Stimulated activated CD8-positive, alpha-beta memory T cell treated with anti-CD3 and anti-CD28 coated beads, Interleukin-12 subunit alpha, Interleukin-12 subunit beta, amount 100 ng/mL, for 4 hours (primary cell): ENCODE measurements around the gene IRS1.

ENCODE experiments used
- DNase-seq: peaks from one replicate; pipeline ENCODE4 v3.0.0-alpha.2; 2020; ENCODE audit warnings: low read depth

IRS1 gene

GRCh38 chr2:226825056-226825455, 25.4 kb upstream of the IRS1 start:
- DNase-seq: no peak

DNA sequence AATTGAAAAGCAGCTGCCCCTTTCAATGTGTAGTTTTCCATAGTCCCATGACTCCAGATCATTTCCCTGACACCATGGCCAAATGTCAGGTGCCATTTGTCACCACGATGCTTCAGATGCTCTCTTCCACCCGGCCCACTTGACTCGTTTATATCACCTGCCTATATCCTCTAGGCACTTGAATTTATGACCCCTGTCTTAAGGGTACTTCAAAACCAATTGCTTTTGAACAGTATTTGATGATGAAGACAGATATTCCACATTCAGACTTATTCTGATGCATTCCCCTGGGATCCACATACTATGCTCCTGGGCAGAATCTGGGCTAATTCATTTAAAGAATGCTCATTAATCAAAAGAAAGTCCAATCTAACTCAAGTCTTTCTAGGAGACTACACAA, 19.3 kb upstream of the IRS1 start:
- DNase-seq: no peak

DNA sequence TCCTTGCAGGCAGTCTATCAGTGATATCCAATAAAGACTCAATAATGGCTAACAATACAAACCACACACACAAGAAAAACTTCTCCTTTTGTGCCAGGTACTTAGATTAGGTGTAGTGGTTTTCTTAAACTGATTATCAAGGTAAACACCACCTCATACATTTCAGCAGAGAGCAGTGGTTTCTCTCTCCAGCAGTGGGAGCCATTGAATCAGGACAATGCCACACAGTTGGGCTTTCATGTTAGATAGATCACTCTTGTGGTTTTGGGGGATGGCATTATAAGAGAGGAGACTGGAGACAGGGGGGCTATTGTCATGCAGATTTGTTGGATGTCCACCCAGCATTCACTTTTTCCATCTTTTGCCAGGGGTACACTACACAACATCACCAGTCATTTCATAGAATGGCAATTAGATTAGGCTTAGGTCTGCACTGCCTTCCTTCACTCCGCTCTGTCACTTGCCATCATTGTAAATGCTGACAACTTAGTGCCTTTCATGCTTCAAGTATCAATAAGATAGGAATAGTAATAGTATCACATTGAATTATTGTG, 13.6 kb upstream of the IRS1 start:
- no peak for DNase-seq

DNA sequence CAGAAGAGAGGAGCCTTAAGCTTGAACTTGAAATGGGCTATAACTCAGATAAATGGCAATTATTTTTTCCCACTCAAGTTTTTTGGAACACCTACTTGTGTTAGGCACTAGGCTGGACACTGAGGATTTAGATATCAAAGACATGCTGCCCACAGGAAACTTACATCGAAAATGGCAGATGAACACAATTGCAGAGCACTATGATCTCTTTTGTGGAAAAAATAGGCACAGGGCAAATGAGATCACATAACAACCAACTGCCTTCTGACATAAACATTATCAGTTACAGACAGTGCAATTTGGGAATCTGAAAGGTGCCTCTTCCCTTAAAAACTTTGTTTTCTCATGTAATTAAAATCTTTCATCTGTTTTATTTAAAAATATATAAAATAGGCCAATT, 3.8 kb upstream of the IRS1 start:
- no peak for DNase-seq

GRCh38 chr2:226802573-226802972, 3.0 kb upstream of the IRS1 start:
- DNase-seq: no peak

- peak; percentile 66 for DNase-seq
These were observed 1.5 kb upstream of the IRS1 start for GRCh38 chr2:226800941-226801784.

GRCh38 chr2:226799976-226800940, 638 bp upstream of the IRS1 start:
- DNase-seq: no peak

DNA sequence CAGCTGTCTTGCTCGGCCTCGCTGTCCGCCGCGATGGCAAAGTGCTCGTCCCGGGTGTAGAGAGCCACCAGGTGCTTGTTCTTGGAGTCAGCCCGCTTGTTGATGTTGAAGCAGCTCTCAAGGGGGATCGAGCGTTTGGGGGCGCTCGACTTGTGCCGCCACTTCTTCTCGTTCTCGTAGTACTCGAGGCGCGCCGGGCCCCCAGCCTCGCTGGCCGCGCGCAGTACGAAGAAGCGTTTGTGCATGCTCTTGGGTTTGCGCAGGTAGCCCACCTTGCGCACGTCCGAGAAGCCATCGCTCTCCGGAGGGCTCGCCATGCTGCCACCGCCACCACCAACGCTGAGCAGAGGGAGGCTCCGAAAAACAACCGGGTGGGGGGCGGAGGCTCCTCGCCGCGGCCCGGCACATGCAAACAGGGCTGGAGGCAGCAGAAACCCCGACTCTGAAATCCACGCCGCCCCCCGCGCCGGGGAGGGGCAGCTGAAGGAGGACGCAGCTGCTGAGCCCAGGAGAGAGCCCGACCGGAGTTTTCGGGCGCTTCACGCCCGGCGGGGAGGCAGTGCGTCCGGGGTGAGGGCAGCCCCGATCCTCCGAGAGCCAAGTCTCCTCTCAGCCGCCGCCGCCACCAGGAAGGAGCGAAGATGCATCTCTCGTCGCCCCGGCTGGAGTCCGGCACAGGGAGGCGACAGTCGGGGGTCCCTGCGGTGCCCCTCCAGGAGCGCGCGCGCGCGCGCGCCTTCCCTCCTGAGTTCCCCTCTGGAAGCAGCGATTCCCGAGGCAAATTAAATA, 1.0 kb downstream of the IRS1 start:
- peak; percentile 36 for DNase-seq

DNA sequence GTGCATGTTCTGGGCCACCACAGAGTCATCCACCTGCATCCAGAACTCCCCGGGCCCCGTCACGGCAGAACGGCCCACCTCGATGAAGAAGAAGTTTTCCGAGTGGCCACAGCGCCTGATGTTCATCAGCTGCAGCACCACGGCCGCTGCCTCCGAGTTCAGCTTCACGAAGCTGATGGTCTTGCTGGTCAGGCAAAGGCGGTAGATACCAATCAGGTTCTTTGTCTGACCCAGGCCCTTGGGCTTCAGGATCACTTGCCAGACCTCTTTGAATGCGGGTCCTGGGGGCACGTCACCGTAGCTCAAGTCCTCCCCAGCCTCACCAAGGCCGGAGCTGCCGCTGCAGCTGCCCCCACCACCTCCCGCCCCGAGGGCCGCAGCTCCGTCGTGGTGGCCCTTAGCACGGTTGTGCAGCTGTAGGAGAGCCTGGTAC, 1.6 kb downstream of the IRS1 start:
- DNase-seq: no peak

DNA sequence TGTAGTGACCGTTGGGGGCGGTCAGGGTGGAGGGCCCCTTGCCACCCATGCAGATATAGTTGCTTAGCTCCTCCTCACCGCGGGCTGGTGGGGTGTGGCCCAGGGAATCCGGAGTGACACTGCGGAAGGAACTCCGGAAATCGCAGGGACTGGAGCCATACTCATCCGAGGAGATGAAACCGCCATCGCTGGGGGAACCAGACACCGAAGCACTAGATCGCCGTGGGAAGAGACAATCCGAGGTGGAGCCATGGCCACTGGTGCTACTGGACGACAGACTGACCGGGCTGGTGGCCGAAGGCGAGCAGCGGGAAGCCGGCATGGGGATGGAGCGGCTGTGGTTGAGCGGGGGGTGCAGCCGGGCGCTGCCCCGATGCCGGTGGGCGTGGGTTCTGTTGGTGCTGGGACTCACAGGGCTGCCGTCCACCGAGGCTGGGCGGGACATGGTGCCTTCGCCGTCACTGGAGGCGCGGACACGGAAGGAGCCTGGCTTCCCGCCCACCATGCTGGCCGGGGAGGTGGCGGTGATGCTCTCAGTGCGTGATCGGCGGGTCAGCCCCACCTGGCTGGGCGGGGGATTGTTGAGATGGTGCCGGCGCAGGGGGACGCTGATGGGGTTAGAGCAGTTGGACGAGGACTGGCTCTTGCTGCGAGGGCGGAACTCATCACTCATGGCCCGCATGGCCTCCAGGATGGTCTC, 2.2 kb downstream of the IRS1 start:
- no peak for DNase-seq

- DNase-seq: no peak
These were observed 2.8 kb downstream of the IRS1 start for GRCh38 chr2:226796840-226797288.

GRCh38 chr2:226796012-226796839, 3.4 kb downstream of the IRS1 start:
- DNase-seq: no peak

GRCh38 chr2:226795281-226796011, 4.2 kb downstream of the IRS1 start:
- DNase-seq: no peak

DNA sequence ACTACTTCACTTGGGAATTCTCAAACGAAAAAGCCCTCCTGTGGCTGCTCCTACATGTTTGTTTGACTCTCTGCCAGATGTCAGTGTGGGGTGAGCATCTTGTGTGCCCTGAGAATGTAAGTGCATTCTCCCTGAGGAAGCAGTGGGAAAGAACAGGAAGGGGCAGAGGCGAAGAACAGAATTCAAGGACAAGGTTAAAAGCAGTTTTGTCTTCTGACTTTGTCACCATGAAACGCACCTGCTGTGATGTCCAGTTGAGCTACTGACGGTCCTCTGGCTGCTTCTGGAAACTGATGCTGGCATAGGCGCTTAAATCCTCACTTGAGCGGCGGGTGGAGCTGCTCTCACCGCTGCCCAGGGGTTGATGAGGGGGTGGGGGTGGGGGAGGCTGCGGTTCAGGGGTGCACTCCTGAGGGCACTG, 4.9 kb downstream of the IRS1 start:
- DNase-seq: no peak

GRCh38 chr2:226794196-226794661, 5.4 kb downstream of the IRS1 start:
- DNase-seq: no peak

DNA sequence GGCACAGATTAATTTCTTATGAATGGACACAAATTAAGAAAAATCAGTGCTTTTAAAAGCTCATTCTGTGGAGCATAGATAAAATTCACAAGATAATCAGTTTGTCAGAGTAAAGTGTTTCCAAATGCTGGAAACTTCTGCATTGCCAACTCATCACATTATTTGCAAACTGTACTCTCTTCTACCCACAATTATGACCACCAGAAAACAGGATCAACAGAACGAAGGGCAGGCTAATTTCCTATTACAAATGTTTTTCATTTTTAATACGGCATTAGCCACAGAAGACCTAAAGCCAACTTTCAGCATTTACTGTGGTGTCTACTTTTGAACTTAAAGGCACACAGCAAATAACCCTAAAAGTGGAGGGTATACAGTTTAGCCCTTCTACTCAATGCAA, 6.0 kb downstream of the IRS1 start:
- no peak for DNase-seq

DNA sequence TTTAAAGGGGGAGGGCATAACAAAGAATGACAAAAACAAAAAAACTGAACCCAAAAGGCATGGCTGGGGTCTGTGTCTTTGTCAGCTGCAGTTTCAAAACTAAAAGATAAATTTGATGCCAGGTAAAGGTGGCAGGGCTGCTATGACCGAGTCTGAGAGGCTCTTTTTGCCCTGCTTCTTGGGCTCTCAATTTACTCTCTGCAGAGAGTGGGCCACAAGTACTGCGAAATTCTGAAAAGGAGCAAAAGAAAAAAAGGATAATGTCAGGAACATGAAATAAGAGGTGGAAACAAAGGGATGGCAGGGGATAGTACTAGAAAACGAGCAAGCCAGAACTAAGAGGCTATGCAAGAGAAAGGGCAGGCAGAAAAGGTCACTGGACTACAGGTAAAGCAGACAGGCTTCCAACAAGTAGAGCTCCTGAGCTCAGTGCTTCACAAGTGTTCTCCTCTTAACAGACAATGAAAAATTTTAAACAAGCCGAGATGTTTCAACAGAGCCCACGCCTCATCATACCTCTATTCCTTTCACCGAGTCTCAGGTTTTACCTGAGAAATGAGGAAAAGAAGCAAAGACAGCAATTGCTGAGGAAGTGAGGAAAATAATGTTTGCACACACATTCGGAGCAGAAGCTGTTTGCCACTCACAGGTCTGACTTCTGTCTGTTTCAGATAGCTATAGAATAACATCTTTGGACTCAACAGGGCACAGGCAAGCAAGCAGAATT, 7.3 kb downstream of the IRS1 start:
- no peak for DNase-seq

DNA sequence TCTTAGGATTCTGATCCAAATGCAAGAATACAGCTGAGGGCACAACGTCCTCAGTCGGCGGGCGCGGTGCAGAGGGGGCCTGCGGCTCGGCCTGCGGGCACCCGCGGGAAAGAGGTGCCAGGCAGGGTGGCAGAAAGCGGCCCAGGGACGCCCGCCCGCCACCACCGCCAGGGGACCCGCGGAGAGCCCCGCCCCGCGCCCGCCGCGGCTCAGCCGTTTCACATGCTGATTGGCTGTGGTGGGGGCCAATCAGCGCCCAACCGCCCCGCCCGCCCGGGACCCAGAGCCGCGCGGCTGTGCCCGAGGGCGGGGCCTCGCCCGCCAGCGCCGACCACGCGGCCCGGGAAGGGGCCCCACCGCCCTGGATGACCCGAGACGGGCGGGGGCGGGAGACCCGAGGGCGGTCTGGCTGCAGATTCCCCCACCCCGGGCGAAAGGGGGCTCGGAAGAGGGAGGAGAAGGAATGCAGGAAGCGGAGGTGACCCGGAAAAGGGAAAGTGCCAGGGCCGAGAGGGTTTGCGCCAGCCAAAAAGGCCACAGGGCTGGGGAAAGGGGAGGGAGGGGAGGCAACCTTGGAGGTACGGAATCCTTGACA, 8.0 kb downstream of the IRS1 start:
- DNase-seq: peak; percentile 91
